IMR-90 (cell line): ENCODE results near the gene SLC26A3. TPM values are rescaled to one million over a fixed set of nuclear protein-coding genes. Genes with fewer than 3 reads are reported as not detected.

ENCODE experiments used
- ATAC-seq: fragments of 200-7000 bp; cut with Tn5 transposase; 2 replicates; pipeline ENCODE4 v1.9.1; 2020; ENCODE audit warnings: low read depth, mild to moderate bottlenecking, moderate library complexity
- BruUV-seq: library from RNA; stranded (reverse); fragments of 400-500 nt; replicated peaks from 2 replicates; lab custom pipeline; 2021; lab: Mats Ljungman, UMichigan
- CTCF ChIA-PET: fragments of 300-600 bp; formaldehyde crosslinking; extraction: SDS; loops from one replicate; lab custom pipeline; 2021; ENCODE audit warnings: antibody characterized with exemption; lab: Yijun Ruan, JAX
- POLR2A ChIA-PET: fragments of 300-600 bp; sonication (Branson Sonifier 250); formaldehyde crosslinking; loops from one replicate; lab custom pipeline; 2022; ENCODE audit warnings: antibody characterized with exemption; ENCODE audit not compliant: unreplicated experiment; lab: Charles Lee
- DNase-seq: peaks from one replicate; pipeline ENCODE4 v3.0.0; 2013
- H2AFZ ChIP-seq: replicated peaks from 2 replicates; pipeline ENCODE3; 2013; ENCODE audit warnings: low read length, mild to moderate bottlenecking; ENCODE audit not compliant: poor library complexity
- H2AK5ac ChIP-seq: 2 replicates; pipeline ENCODE4 v1.6.1; 2013; ENCODE audit warnings: low read depth, low read length, inconsistent platforms
- H2AK9ac ChIP-seq: replicated peaks from 2 replicates; pipeline ENCODE3; 2013; ENCODE audit warnings: mild to moderate bottlenecking, low read depth, low read length, moderate library complexity; ENCODE audit not compliant: poor library complexity
- H2BK120ac ChIP-seq: 2 replicates; pipeline ENCODE4 v1.6.1; 2013; ENCODE audit warnings: low read depth, low read length, inconsistent platforms
- H2BK15ac ChIP-seq: 3 replicates; pipeline ENCODE4 v1.6.1; 2013; ENCODE audit warnings: low read depth, low read length, inconsistent platforms
- H2BK20ac ChIP-seq: 2 replicates; pipeline ENCODE4 v1.6.1; 2013; ENCODE audit warnings: low read depth, mild to moderate bottlenecking, inconsistent platforms, low read length, moderate library complexity
- H2BK5ac ChIP-seq: 2 replicates; pipeline ENCODE4 v1.6.1; 2013; ENCODE audit warnings: mild to moderate bottlenecking, low read depth, low read length, inconsistent platforms; ENCODE audit not compliant: poor library complexity, severe bottlenecking
- H3K14ac ChIP-seq: replicated peaks from 2 replicates; pipeline ENCODE4 v1.6.1; 2013; ENCODE audit warnings: low read depth, low read length, inconsistent platforms
- H3K18ac ChIP-seq: 2 replicates; pipeline ENCODE4 v1.6.1; 2013; ENCODE audit warnings: low read depth, low read length, control low read depth
- H3K23ac ChIP-seq: 2 replicates; pipeline ENCODE4 v1.6.1; 2013; ENCODE audit warnings: low read depth, low read length, inconsistent platforms
- H3K27ac ChIP-seq: 2 replicates; pipeline ENCODE4 v1.5.1; 2013; ENCODE audit warnings: mild to moderate bottlenecking, control low read depth, low read length; ENCODE audit not compliant: insufficient read depth
- H3K27me3 ChIP-seq: 2 replicates; pipeline ENCODE4 v1.6.1; 2013; ENCODE audit warnings: low read length; ENCODE audit not compliant: control insufficient read depth, insufficient read depth
- H3K36me3 ChIP-seq: 2 replicates; pipeline ENCODE4 v1.6.1; 2013; ENCODE audit warnings: low read length, mixed read lengths; ENCODE audit not compliant: control insufficient read depth, insufficient read depth
- H3K4ac ChIP-seq: 2 replicates; pipeline ENCODE4 v1.6.1; 2013; ENCODE audit warnings: low read depth, low read length, inconsistent platforms
- H3K4me1 ChIP-seq: 2 replicates; pipeline ENCODE4 v1.6.1; 2013; ENCODE audit warnings: low read length, mixed read lengths; ENCODE audit not compliant: control insufficient read depth, insufficient read depth
- H3K4me2 ChIP-seq: 2 replicates; pipeline ENCODE4 v1.6.1; 2013; ENCODE audit warnings: low read depth, mild to moderate bottlenecking, control low read depth, low read length, moderate library complexity
- H3K4me3 ChIP-seq: 2 replicates; pipeline ENCODE4 v1.5.1; 2013; ENCODE audit warnings: low read depth, mild to moderate bottlenecking, control low read depth, low read length, moderate library complexity; ENCODE audit not compliant: insufficient read depth
- H3K56ac ChIP-seq: 2 replicates; pipeline ENCODE4 v1.6.1; 2013; ENCODE audit warnings: low read length, inconsistent platforms; ENCODE audit not compliant: insufficient read depth; ENCODE audit errors: extremely low read depth
- H3K79me1 ChIP-seq, 2 experiments: 2 replicates each; pipeline ENCODE4 v1.6.1; 2013; ENCODE audit warnings: low read length in 2 of 2, inconsistent platforms in 1 of 2, low read depth in 1 of 2
- H3K9ac ChIP-seq: 2 replicates; pipeline ENCODE4 v1.6.1; 2013; ENCODE audit warnings: low read depth, low read length, control low read depth
- H3K9me1 ChIP-seq: 2 replicates; pipeline ENCODE4 v1.6.1; 2013; ENCODE audit warnings: low read length, inconsistent platforms; ENCODE audit not compliant: insufficient read depth
- H3K9me3 ChIP-seq: 2 replicates; pipeline ENCODE4 v1.6.1; 2013; ENCODE audit warnings: low read length; ENCODE audit not compliant: control insufficient read depth, insufficient read depth
- H4K20me1 ChIP-seq: 2 replicates; pipeline ENCODE4 v1.6.1; 2013; ENCODE audit warnings: low read length, inconsistent platforms; ENCODE audit not compliant: insufficient read depth
- H4K5ac ChIP-seq: 2 replicates; pipeline ENCODE4 v1.6.1; 2013; ENCODE audit warnings: mild to moderate bottlenecking, low read depth, low read length, control low read depth
- H4K8ac ChIP-seq, 2 experiments: 2 replicates each; pipeline ENCODE4 v1.6.1; 2013; ENCODE audit warnings: low read depth in 2 of 2, low read length in 2 of 2, control low read depth in 1 of 2, inconsistent platforms in 1 of 2
- H4K91ac ChIP-seq: 2 replicates; pipeline ENCODE4 v1.6.1; 2013; ENCODE audit warnings: low read depth, low read length, inconsistent platforms; ENCODE audit not compliant: insufficient read depth
- BHLHE40 ChIP-seq: fragments of 150-350 bp; IDR thresholded peaks from 2 replicates; pipeline ENCODE4 v1.6.1; 2016; ENCODE audit warnings: mild to moderate bottlenecking, low read depth, low read length
- CEBPB ChIP-seq: IDR thresholded peaks from 2 replicates; pipeline ENCODE4 v1.6.1; 2012; ENCODE audit warnings: low read depth, low read length, improper control_type of control experiment
- CHD1 ChIP-seq: IDR thresholded peaks from 2 replicates; pipeline ENCODE4 v1.6.1; 2012; ENCODE audit warnings: low read depth, low read length, improper control_type of control experiment
- ELK1 ChIP-seq: fragments of 150-350 bp; IDR thresholded peaks from 2 replicates; pipeline ENCODE4 v1.6.1; 2016; ENCODE audit warnings: low read depth, mild to moderate bottlenecking, low read length, moderate library complexity, borderline replicate concordance
- FOS ChIP-seq: fragments of 150-350 bp; IDR thresholded peaks from 2 replicates; pipeline ENCODE4 v1.6.1; 2016; ENCODE audit warnings: low read depth, low read length
- MAFK ChIP-seq: IDR thresholded peaks from 2 replicates; pipeline ENCODE4 v1.6.1; 2012; ENCODE audit warnings: low read depth, low read length, improper control_type of control experiment
- MAZ ChIP-seq: IDR thresholded peaks from 2 replicates; pipeline ENCODE4 v1.6.1; 2012; ENCODE audit warnings: low read depth, mild to moderate bottlenecking, low read length, improper control_type of control experiment, moderate library complexity, borderline replicate concordance
- MXI1 ChIP-seq: IDR thresholded peaks from 2 replicates; pipeline ENCODE4 v1.6.1; 2012; ENCODE audit warnings: low read depth, mild to moderate bottlenecking, low read length, moderate library complexity, borderline replicate concordance
- NFE2L2 ChIP-seq: fragments of 150-350 bp; IDR thresholded peaks from 2 replicates; pipeline ENCODE4 v1.6.1; 2016; ENCODE audit warnings: low read depth, mild to moderate bottlenecking, low read length
- POLR2A ChIP-seq: IDR thresholded peaks from 2 replicates; pipeline ENCODE4 v1.6.1; 2012; ENCODE audit warnings: mild to moderate bottlenecking, low read depth, low read length
- RAD21 ChIP-seq: IDR thresholded peaks from 2 replicates; pipeline ENCODE4 v1.6.1; 2012; ENCODE audit warnings: low read length, improper control_type of control experiment
- RCOR1 ChIP-seq: IDR thresholded peaks from 2 replicates; pipeline ENCODE4 v1.6.1; 2012; ENCODE audit warnings: mild to moderate bottlenecking, low read length, improper control_type of control experiment; ENCODE audit not compliant: insufficient replicate concordance
- RFX5 ChIP-seq: IDR thresholded peaks from 2 replicates; pipeline ENCODE4 v1.8.0; 2012; ENCODE audit warnings: low read depth, mild to moderate bottlenecking, low read length, moderate library complexity
- SMC3 ChIP-seq: fragments of 150-350 bp; IDR thresholded peaks from 2 replicates; pipeline ENCODE4 v1.6.1; 2016; ENCODE audit warnings: low read depth, mild to moderate bottlenecking, antibody characterized with exemption, low read length, moderate library complexity
- WGBS, 2 experiments: methylation state at CpG; one replicate each; pipeline versions ENCODE4 v1.1.5 to v1.1.7; 2013; ENCODE audit warnings: missing lambda C conversion rate in 2 of 2; ENCODE audit not compliant: insufficient read length in 1 of 2; ENCODE audit errors: extremely low coverage in 2 of 2; 5-methylcytosine and 5-hydroxymethylcytosine counted together
- dilution Hi-C: fragments of 300-500 bp; cut with HindIII; formaldehyde crosslinking; loops from one replicate; pipeline ENCODE4 v1.14.3; 2018; ENCODE audit warnings: low sequenced_read_pairs; ENCODE audit not compliant: unreplicated experiment
- in situ Hi-C: fragments of 300-500 bp; cut with MboI; formaldehyde crosslinking; loops from 3 replicates; pipeline ENCODE4 v1.14.3; 2019; ENCODE audit warnings: low sequenced_read_pairs, inconsistent platforms, mixed read lengths
- intact Hi-C: fragments of 100-400 bp; cut with micrococcal nuclease; formaldehyde crosslinking; loops from 2 replicates; pipeline ENCODE4 v1.10.0; 2022
- polyA plus RNA-seq, 3 experiments: library from polyadenylated mRNA; depleted of rRNA; stranded (reverse); fragments of >200 nt; gene quantifications; 2 replicates each; pipeline ENCODE4 v1.2.3, GENCODE V29; 2012; ENCODE audit warnings: low replicate concordance in 1 of 3
- total RNA-seq: library from RNA; depleted of rRNA; stranded (reverse); fragments of >200 nt; gene quantifications from 2 replicates; pipeline ENCODE4 v1.2.3, GENCODE V29; 2012
- TF ChIP-seq, protein P1 (sequence below): fragments of 150-350 bp; IDR thresholded peaks from 2 replicates; pipeline ENCODE4 v1.6.1; 2017; ENCODE audit warnings: mild to moderate bottlenecking, antibody characterized with exemption, low read length, low read depth
- TF ChIP-seq, protein P2 (sequence below): conservative IDR thresholded peaks from 2 replicates; pipeline ENCODE4 v1.5.1; 2012; ENCODE audit warnings: mild to moderate bottlenecking, low read depth, low read length, improper control_type of control experiment

Gene SLC26A3
- total and polyA plus RNA-seq, 2 of the 4 experiments (the other 2 are of a cell fraction), result not detected

- in situ Hi-C loops, result no loop called here
- no CpG with 5 or more reads among the region's 2 CpGs for WGBS, 2 experiments
- peaks cover 2% of the 10 kb centered on the region for H3K27me3 ChIP-seq
Measured at GRCh38 chr7:107826451-107826850, 23.4 kb upstream of the SLC26A3 start.

More at GRCh38 chr7:107826451-107826850, 23.4 kb upstream of the SLC26A3 start:
- Histone ChIP-seq H3K9me3 (no peaks in the 10 kb centered on the region), H2BK20ac (no peak overlapping the region), H2BK120ac (no peak overlapping the region), H2BK5ac (no peak overlapping the region), H3K56ac (no peak overlapping the region), H3K4me3 (no peak overlapping the region), H2AFZ (no peak overlapping the region), H3K4me2 (no peak overlapping the region), H3K23ac (no peak overlapping the region), H3K9me1 (no peaks in the 10 kb centered on the region), H3K14ac (no peak overlapping the region), H3K79me1 (no peaks in the 10 kb centered on the region), H3K4me1 (no peaks in the 10 kb centered on the region), H3K27ac (no peak overlapping the region), H4K8ac (no peak overlapping the region), H4K5ac (no peak overlapping the region), H3K9ac (no peak overlapping the region), H2BK15ac (no peak overlapping the region), H3K36me3 (no peaks in the 10 kb centered on the region), H4K20me1 (no peaks in the 10 kb centered on the region), H2AK5ac (no peak overlapping the region), H2AK9ac (no peak overlapping the region), H3K18ac (no peak overlapping the region), H4K91ac (no peak overlapping the region), H3K4ac (no peak overlapping the region)
- POLR2A ChIA-PET, result no interaction called here
- dilution Hi-C loops (no loop called here), intact Hi-C loops (no loop called here)
- ATAC-seq, result no peak
- no peak for TF ChIP-seq NFE2L2
- TF ChIP-seq RCOR1, result no peak
- no peak for TF ChIP-seq CEBPB
- no peak for TF ChIP-seq MXI1
- TF ChIP-seq, protein P1, sequence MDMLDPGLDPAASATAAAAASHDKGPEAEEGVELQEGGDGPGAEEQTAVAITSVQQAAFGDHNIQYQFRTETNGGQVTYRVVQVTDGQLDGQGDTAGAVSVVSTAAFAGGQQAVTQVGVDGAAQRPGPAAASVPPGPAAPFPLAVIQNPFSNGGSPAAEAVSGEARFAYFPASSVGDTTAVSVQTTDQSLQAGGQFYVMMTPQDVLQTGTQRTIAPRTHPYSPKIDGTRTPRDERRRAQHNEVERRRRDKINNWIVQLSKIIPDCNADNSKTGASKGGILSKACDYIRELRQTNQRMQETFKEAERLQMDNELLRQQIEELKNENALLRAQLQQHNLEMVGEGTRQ, result no peak
- TF ChIP-seq RAD21, result no peak
- TF ChIP-seq ELK1, result no peak
- TF ChIP-seq POLR2A, result no peak
- no peak for TF ChIP-seq MAZ
- TF ChIP-seq RFX5, result no peak
- no peak for TF ChIP-seq SMC3
- TF ChIP-seq, protein P2, sequence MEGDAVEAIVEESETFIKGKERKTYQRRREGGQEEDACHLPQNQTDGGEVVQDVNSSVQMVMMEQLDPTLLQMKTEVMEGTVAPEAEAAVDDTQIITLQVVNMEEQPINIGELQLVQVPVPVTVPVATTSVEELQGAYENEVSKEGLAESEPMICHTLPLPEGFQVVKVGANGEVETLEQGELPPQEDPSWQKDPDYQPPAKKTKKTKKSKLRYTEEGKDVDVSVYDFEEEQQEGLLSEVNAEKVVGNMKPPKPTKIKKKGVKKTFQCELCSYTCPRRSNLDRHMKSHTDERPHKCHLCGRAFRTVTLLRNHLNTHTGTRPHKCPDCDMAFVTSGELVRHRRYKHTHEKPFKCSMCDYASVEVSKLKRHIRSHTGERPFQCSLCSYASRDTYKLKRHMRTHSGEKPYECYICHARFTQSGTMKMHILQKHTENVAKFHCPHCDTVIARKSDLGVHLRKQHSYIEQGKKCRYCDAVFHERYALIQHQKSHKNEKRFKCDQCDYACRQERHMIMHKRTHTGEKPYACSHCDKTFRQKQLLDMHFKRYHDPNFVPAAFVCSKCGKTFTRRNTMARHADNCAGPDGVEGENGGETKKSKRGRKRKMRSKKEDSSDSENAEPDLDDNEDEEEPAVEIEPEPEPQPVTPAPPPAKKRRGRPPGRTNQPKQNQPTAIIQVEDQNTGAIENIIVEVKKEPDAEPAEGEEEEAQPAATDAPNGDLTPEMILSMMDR, result no peak
- no peak for TF ChIP-seq BHLHE40
- no peak for TF ChIP-seq FOS
- no peak for TF ChIP-seq MAFK
- TF ChIP-seq CHD1, result no peak
- BruUV-seq, result no TSS peak
- CTCF ChIA-PET, result no interaction called here
- no peak for DNase-seq
